Glomerular endothelial cell (primary cell): ENCODE data around the gene PRB2. TPM values are rescaled to one million over a fixed set of nuclear protein-coding genes. Genes with fewer than 3 reads are reported as not detected.
"Not testable (repeated sequence)": the region's sequence is repeated elsewhere in the genome, so short reads cannot be mapped to it uniquely, and the experiment has no call there.

Source experiments
- DNase-seq: peaks from one replicate; pipeline ENCODE4 v3.0.0-alpha.2; 2011; ENCODE audit warnings: low read depth, low spot score; ENCODE audit errors: extremely low read depth
- total RNA-seq: library from RNA; depleted of rRNA; stranded (reverse); fragments of >200 nt; gene quantifications from 2 replicates; pipeline ENCODE4 v1.2.3, GENCODE V29; 2015

The PRB2 gene
- not detected in 2 replicates for total RNA-seq

DNA sequence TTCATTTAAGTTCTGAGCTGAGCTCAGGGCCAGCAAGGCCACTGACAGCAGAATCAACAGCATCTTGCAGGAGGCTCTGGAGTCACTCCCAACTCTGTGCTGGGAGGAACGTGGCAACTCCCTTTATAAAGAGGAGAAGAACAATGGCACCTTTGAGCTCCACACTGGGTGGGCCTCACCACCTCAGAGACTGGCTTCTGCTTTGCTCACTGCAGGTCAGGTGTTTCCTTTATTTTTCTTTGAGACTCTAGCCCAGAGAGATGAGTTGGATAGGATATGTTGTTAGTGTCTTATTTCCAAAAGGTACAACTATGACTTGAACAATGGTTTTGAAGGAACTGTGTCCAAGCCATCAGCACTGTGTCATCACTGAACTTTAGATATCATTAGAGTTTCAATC is at the start of gene PRB2:
Gene PRB2, minus strand, starts transcription at position 101 of the 400 bp plus-strand sequence. Its CDS starts 38 bp downstream, at position 63.
- DNase-seq, result not testable (repeated sequence)

DNA sequence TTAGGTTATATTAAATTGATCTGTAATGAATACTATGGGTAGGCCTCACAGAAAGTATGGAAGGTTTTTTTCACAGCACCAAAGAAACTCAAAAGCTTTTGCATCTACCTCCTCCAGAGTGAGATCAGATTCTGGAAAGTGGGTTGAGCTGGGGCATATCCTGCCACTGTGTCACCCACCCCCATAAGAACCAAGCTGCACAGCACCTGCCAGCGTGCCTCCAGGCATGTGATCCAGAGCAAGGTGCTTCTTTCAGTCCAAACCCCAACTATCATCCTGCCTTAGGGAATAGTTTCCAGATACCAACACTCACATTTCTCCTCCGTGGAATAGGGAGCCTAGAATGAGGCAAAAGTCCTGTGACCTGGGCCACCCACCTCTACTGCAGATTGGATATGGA is 42.6 kb upstream of the PRB2 start:
- DNase-seq, result no peak

DNA sequence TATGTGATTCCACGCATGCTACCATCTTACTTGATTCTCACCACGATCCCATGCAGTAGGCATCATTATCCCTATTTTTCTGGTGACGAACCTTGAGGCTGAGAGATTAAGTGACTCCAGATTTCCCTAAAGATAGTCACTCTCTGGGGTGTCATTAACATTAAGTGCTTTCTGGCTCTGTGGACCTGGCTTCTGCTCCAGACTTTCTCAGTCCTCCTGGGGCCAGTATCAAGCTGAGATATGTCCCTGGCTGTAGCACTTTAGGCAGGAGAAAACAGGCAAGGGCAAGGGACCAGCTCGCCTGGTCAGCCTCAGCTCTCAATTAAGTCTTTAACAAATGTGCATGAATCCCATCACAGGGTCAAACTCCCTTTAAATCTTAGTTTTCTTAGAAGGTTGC is 38.3 kb upstream of the PRB2 start:
- DNase-seq, result no peak

DNA sequence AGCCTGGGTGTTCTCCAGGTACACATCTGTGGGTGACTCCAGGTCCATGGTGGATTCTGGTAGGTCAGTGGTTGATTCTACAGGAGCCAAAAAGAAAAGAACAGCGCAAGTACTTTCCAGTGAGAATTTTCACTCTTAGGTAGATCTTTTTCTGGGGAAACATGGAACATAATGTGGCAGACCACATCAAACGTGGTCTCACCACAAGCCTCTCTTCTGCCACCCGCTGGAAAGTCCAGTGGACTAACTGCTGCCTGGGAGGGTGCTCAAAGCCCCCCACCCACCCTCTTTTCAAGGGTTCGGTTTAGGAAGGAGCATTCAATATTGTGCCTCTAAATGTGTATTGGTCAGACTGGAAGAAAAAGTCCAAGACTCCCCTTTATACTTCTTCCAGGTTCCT is 36.1 kb upstream of the PRB2 start:
- no peak for DNase-seq

DNA sequence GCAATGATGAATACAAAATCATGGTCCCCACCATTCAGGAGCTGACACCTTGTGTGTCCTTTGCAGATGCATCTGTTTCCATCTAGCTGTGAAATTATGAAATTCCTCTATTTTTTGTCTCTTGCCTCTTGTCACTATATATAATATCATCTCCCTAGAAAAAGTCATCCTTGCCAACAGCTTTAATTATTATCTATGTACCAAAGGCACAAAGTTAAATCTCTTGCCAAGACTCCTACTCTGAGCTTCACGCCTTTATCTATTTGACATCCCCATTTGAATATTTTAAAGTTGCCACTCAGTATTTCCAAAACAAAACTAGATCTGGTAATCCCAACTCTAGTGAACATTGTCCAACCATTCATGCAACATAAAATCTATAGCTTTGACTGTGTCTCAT is 32.0 kb upstream of the PRB2 start:
- DNase-seq, result no peak

DNA sequence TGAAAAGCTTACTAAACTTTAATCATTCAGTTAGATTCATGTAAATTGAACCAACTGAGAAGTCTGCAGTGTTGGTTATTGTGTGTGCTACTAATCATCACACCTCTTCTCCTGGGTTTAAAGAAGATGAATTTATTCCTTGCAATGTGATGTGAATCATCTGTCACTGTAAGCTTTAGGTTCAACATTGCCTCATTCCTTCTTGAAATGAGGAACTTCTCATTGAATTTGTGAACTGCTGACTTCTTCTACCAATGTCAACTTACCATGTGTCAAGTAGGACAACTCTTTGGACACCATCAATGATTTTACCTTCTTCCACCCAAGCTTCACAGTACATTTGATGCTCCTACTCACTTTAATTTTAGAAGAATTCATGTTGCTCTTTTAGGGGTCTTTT is 17.4 kb upstream of the PRB2 start:
- no peak for DNase-seq

DNA sequence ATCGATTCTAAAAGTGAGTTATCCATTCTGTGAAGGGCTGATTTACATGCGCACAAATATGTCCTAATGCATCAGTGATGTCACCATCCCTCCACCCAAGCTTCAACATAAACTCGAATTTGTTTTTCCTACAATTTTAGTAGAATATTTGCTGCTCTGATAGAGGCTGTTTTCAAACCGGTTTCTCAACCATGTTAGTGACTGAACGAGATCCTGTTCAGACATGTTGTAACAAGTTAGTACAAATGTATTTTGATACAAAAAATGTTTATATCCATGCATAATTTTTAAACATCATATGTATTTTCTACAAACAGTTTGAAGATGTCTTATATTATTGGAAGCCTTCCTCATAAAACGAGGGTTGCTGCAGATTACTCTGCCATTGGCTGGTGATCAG is 12.7 kb upstream of the PRB2 start:
- DNase-seq, result no peak

DNA sequence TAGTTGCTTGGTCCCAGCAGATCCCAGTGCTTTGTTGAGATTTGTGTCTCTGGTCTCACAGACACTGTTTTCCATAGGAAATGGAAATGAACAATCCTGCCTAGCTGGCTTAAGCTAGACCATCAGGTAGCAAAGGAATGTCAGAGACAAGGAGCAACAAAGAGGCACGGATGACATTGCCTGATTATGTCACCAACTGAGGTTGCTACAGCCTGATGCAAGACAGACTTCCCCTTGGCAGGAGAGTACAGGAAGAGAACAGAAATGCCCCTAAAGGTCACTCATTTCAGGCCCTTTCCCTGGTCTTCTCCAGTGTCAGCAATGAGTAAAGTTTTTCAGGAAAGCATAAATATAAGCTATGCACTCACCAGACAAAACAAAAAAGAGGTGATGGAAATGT is 2.0 kb upstream of the PRB2 start:
- DNase-seq, result no peak

DNA sequence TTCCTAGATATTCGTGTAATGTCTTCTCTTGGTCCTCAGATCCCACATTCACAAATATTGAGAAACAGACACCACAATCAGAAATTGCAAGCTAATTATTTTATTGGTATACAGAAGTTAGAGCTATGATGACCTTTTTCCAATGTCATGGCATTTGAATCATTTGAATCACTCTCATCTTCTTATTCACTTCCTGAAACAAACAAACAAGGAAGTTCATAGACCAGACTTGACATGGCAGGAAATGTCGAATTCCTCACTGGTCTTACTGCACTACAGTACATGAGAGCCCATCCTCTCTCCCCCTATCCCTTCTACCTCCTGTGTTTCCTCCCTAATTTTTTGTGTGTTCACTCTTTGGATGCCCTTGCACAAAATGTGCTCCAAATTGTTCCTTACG is 3.9 kb downstream of the PRB2 start:
- DNase-seq, result not testable (repeated sequence)

DNA sequence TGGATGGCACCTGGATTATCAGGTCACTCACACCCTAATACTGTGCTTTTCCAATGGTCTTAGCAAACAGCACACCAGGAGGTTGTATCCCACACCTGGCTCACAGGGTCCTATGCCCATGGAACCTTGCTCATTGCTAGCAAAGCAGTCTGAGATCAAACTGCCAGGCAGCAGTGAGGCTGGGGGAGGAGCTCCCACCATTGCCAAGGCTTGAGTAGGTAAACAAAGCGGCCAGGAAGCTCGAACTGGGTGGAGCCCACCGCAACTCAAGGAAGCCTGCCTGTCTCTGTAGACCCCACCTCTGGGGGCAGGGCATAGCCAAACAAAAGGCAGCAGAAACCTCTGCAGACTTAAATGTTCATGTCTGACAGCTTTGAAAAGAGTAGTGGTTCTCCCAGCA is 17.9 kb downstream of the PRB2 start:
- DNase-seq, result not testable (repeated sequence)

DNA sequence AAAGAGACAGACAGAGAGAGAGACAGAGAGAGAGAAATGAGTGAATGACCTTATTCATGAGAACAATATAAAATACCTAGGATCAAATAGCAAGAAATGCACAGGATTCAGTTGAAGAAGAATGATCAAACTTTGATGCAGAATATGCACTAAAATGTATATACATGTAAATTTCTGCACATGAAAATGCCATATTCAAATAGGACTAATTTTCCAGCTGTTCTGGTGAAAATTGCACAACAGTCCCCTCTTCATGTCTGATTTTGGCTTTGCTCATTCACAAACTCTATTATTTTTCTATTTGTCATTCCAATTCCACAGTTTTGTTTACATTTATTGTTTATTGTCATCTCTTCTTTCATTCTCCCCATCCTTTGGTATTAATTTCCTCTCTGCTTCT is 34.2 kb downstream of the PRB2 start:
- no peak for DNase-seq

DNA sequence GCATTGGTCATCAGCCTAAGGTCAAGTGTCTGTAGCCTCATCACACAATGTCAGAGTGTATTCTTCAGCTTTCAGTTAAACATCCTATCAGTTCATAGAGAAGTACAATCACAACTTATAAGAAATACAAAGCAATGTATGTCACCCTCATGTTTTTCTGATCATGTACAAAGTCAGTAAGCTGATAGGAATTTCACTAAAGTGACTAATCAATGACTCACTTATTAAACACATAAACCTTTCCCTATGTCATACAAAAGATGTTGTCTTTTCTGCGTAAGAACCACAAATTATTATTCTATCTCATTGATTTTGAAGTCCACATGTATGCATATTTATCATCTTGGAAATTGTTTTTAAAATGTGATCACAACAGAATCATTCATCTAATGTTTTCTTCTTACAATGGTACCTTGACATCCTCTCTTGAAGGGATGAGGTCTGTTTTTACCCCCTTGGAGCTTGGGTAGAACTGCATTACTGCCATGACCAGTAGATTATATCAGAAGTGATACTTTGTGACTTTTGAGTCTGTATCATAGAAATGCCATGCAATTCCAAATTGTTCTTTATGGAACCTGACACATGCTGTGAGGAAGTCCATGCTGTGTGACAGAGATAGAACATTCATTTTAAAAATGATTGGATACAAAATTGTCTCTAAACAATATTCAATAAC is 35.0 kb downstream of the PRB2 start:
- not testable (repeated sequence) for DNase-seq

DNA sequence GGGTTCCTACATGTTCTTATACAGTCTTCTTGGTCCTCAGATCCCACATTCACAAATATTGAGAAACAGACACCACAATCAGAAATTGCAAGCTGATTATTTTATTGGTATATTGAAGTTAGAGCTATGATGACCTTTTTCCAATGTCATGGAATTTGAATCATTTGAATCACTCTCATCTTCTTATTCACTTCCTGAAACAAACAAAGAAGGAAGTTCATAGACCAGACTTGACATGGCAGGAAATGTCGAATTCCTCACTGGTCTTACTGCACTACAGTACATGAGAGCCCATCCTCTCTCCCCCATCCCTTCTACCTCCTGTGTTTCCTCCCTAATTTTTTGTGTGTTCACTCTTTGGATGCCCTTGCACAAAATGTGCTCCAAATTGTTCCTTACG is 43.6 kb downstream of the PRB2 start:
- not testable (repeated sequence) for DNase-seq

DNA sequence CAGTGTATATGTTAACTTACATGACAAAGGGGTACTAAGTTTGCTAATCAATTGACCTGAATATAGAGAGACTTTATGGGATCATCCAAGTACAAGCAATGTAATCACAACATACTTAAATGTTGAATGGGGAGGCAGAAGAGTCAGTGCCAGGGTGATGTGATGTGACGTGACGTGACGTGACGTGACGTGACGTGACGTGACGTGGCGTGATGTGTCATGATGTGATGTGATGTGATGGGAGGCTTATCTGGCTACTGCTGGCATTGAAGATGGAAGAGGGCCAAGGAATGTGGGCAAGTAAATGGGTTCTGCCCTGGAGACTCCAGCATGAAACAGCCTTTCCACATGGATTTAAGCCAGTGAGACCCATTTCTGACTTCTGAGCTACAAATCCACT is 46.9 kb downstream of the PRB2 start:
- no peak for DNase-seq

DNA sequence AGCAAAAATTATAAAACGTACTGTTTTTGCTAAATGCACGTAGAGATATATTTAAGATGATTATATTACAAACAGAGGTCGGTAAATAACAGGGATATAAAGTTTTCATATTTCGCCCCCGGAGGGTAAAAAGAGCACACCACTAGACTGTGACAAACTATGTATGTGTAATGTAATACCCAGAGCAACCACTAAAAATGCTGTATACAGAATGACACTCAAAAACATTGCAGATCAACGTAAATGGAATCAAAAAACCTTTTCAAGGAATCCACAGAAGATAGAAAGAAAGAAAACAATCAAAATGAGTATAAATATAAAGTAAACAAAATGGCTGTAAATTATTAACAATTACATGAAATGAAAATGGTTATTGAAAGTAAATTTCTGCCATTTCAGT is 47.6 kb downstream of the PRB2 start:
- DNase-seq, result no peak

DNA sequence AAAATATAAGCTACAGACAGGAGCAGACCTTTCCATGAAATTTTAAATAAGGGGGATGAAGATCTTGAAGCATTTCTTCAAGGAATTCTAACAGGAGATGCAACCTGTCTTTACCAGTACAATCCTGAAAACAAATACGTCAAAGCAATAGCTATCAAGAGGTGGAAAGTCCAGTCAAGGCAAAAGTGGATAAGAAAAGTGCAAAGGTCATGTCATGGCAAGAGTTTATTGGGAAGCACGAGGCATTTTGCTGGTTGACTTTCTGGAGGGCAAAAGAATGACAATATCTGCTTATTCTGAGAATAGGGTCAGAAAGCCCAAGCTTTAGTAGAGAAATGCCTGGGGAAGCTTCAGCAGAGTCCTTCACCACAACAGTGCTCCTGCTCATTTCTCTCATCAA is 50.9 kb downstream of the PRB2 start:
- DNase-seq, result no peak

Other genes with a start within 250 kb of the PRB2 start
- gene SMIM10L1, start 224.4 kb downstream of the PRB2 start, total RNA-seq, result 5.8 and 9.7 TPM in 2 replicates
- gene TAS2R42, start 208.6 kb downstream of the PRB2 start, total RNA-seq, result not detected in 2 replicates
- gene PRB3, start 125.9 kb downstream of the PRB2 start, total RNA-seq, result not detected in 2 replicates
- gene PRB4, start 85.1 kb downstream of the PRB2 start, total RNA-seq, result not detected in 2 replicates